Stomach (tissue), 9 donors: ENCODE results near the gene TRMT10C. TPM values are rescaled to one million over a fixed set of nuclear protein-coding genes. Genes with fewer than 3 reads are reported as not detected.
"Not testable (repeated sequence)": the region's sequence is repeated elsewhere in the genome, so short reads cannot be mapped to it uniquely, and the experiment has no call there.

Experiments used
- DNase-seq, 2 donors: peaks; one replicate each; pipeline versions ENCODE4 v3.0.0 to v3.0.0-alpha.2; 2013 to 2019
- H3K27ac ChIP-seq, 5 donors: fragments of 200-600 bp in 4 of 5; sonication (generic) in 4 of 5; one replicate each; pipeline ENCODE4 v1.5.1; 2013 to 2019; ENCODE audit warnings: mild to moderate bottlenecking in 1 of 5, moderate library complexity in 1 of 5
- H3K27me3 ChIP-seq, 3 donors: fragments of 200-600 bp; sonication (generic); one replicate each; pipeline ENCODE4 v1.5.1; 2017 to 2019; ENCODE audit warnings: mixed run types in 1 of 3
- H3K36me3 ChIP-seq, 4 donors: fragments of 200-600 bp; sonication (generic); 1 replicate in 3 of 4; 2 replicates in 1 of 4; pipeline ENCODE4 v1.5.1; 2016 to 2019
- H3K4me1 ChIP-seq, 4 donors: fragments of 200-600 bp; sonication (generic); one replicate each; pipeline ENCODE4 v1.5.1; 2016 to 2019
- H3K4me3 ChIP-seq, 4 donors: fragments of 200-600 bp; sonication (generic) in 3 of 4; one replicate each; pipeline ENCODE4 v1.5.1; 2016 to 2019; ENCODE audit warnings: mild to moderate bottlenecking in 1 of 4
- H3K9me3 ChIP-seq, 4 donors: fragments of 200-600 bp; sonication (generic); one replicate each; pipeline ENCODE4 v1.5.1; 2016 to 2019
- CTCF ChIP-seq, 7 experiments: fragments of 450-650 bp in 4 of 7; fragments of 200-600 bp in 3 of 7; sonication (generic) in 3 of 7; IDR thresholded peaks; one replicate each; pipeline ENCODE4 v1.5.1; 2016 to 2019; ENCODE audit warnings: antibody characterized with exemption in 7 of 7, control low read depth in 2 of 7, mild to moderate bottlenecking in 1 of 7
- EP300 ChIP-seq: sonication (generic); formaldehyde crosslinking; IDR thresholded peaks from one replicate; pipeline ENCODE4 v1.6.1; 2017; ENCODE audit warnings: antibody characterized with exemption
- POLR2A ChIP-seq, 4 donors: fragments of 450-650 bp; IDR thresholded peaks; one replicate each; pipeline ENCODE4 v1.6.1; 2016; ENCODE audit warnings: antibody characterized with exemption in 4 of 4, control low read depth in 2 of 4, mild to moderate bottlenecking in 1 of 4, moderate library complexity in 1 of 4
- POLR2AphosphoS5 ChIP-seq, 3 donors: sonication (generic); formaldehyde crosslinking; IDR thresholded peaks; one replicate each; pipeline ENCODE4 v1.6.1; 2016; ENCODE audit warnings: antibody characterized with exemption in 3 of 3
- WGBS, 5 donors: extraction: QIAGEN DNeasy Blood & Tissue Kit in 3 of 5; methylation state at CpG; one replicate each; pipeline versions ENCODE4 v1.1.5 to v1.1.7; 2013 to 2018; 5-methylcytosine and 5-hydroxymethylcytosine counted together
- intact Hi-C: fragments of 100-400 bp; cut with DNase I; formaldehyde crosslinking; loops from one replicate; pipeline ENCODE4 v1.15.1; 2023; ENCODE audit warnings: low total_unique reads
- polyA plus RNA-seq, 3 donors: library from polyadenylated mRNA; stranded (reverse); fragments of 200-250 nt; gene quantifications; one replicate each; pipeline ENCODE4 v1.2.3, GENCODE V29; 2013
- total RNA-seq, 5 donors: library from RNA; depleted of rRNA; stranded (reverse); fragments of >200 nt; gene quantifications; one replicate each; pipeline versions ENCODE4 v1.1.0 to v1.2.3, GENCODE V29; 2014 to 2016
- donor health status: healthy with polysubstance abuse.
- donor health status: Bipolar disorder and iron deficiency.
- donor health status: healthy.

The TRMT10C gene
- total and polyA plus RNA-seq, 8 donors, result 1.4 to 33.6 (median 14.2) TPM

DNA sequence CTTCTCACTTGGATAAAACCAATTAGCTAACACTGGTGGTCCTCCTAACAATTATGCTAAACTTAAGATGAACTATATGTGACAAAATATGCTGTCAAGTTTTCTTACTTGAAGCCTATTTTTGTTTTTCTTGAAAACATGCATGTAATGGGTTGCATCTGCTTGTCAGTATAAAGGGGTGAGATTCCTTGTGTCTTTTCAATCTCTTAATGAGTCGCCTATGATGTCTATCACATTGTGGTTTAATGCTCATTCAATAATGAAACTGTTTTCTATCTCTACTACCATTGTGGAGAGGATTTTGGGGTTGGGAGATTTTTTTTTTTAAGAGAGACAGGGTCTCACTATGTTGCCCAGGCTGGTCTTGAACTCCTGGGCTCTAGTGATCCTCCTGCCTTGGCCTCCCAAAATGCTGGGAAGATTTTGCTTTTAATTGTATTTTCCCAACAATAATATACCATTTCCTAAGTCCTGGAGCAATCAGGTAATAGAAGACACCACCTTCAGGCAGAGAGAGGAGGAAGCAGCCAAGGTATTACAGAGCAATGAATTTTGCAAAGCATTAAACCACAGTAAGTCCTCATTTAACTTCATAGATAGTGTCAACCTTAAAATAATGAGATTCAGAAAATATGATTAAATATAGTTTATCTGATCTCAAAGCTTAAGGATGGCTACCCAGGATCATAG, 17.4 kb upstream of the TRMT10C start:
- H3K27ac ChIP-seq, result no peak overlapping the region
- H3K4me3 ChIP-seq, result no peak overlapping the region
- no peaks in the 10 kb centered on the region for H3K9me3 ChIP-seq
- intact Hi-C loops, result no loop called here
- no peaks in the 10 kb centered on the region for H3K4me1 ChIP-seq
- WGBS, 5 donors, result 58 to 97% (median 80%) methylated on average over 1 of the region's 1 CpG
- no peak for DNase-seq
- H3K36me3 ChIP-seq, result no peaks in the 10 kb centered on the region
- H3K27me3 ChIP-seq, result no peaks in the 10 kb centered on the region
- TF ChIP-seq POLR2AphosphoS5 (IDR thresholded peaks at IDR 0.05) (no peak), CTCF (IDR thresholded peaks at IDR 0.05) (no peak), POLR2A (IDR thresholded peaks at IDR 0.05) (no peak), EP300 (no peak)

- Histone ChIP-seq H3K9me3 (no peaks in the 10 kb centered on the region), H3K4me3 (no peak overlapping the region), H3K36me3 (no peaks in the 10 kb centered on the region), H3K27ac (no peak overlapping the region), H3K27me3 (no peaks in the 10 kb centered on the region), H3K4me1 (no peaks in the 10 kb centered on the region)
- DNase-seq, result no peak
- TF ChIP-seq POLR2A (IDR thresholded peaks at IDR 0.05) (no peak), CTCF (IDR thresholded peaks at IDR 0.05) (no peak), EP300 (no peak), POLR2AphosphoS5 (IDR thresholded peaks at IDR 0.05) (no peak)
- 60 to 79% (median 68%) methylated on average over 2 of the region's 2 CpGs for WGBS, 5 donors
- intact Hi-C loops, result no loop called here
These were observed 13.1 kb upstream of the TRMT10C start for GRCh38 chr3:101548527-101549105.

DNA sequence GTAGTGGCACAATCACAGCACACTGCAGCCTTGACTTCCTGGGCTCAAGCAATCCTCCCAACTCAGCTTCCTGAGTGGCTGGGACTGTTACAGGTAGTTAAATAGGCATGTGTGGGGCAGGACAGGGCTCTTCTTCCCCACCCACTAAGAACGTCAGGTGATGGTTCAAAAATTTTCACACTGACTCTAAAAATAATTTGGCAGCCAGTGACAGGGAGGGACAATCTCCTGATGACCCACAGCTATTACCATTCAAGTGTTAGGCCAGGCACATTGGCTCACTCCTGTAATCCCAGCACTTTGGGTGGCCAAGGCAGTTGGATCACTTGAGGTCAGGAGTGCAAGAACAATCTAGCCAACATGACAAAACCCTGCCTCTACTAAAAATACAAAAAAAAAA, 12.2 kb upstream of the TRMT10C start:
- Histone ChIP-seq H3K27me3 (no peaks in the 10 kb centered on the region), H3K9me3 (no peaks in the 10 kb centered on the region), H3K27ac (no peak overlapping the region), H3K4me1 (no peaks in the 10 kb centered on the region), H3K36me3 (no peaks in the 10 kb centered on the region), H3K4me3 (no peak overlapping the region)
- DNase-seq, result no peak
- intact Hi-C loops, result no loop called here
- TF ChIP-seq POLR2AphosphoS5 (IDR thresholded peaks at IDR 0.05), result no peak
- no peak for TF ChIP-seq POLR2A (IDR thresholded peaks at IDR 0.05)
- no peak for TF ChIP-seq EP300
- no peak for TF ChIP-seq CTCF (IDR thresholded peaks at IDR 0.05)
- 38 to 77% (median 74%) methylated on average over 1 of the region's 1 CpG for WGBS, 5 donors

- H3K27me3 ChIP-seq, result peaks cover 0 to 10% (median 0%) of the 10 kb centered on the region in 3 donors
- not testable (repeated sequence) for H3K9me3 ChIP-seq
These were observed 10.1 kb upstream of the TRMT10C start for GRCh38 chr3:101551359-101552081.

DNA sequence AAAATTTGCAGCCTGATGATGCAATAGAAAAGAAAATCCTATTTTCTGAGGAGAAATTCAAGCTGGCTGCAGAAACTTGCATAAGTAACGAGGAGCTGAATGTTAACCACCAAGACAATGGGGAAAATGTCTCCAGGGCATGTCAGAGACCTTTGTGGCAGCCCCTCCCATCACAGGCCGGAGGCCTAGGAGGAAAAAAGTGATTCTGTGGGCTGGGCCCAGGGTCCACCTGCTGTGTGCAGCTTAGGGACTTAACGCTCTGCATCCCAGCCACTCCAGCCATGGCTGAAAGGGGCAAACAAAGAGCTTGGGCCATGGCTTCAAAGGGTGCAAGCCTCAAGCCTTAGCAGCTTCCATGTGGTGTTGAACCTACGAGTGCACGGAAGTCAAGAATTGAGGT, 8.3 kb upstream of the TRMT10C start:
- H3K27ac ChIP-seq, DNase-seq, intact Hi-C loops, H3K4me1 ChIP-seq, H3K36me3 ChIP-seq, H3K9me3 ChIP-seq, H3K4me3 ChIP-seq: not testable (repeated sequence)
- WGBS, 5 donors, result 79 to 86% (median 82%) methylated on average over 5 of the region's 5 CpGs
- H3K27me3 ChIP-seq, result peaks cover 0 to 28% (median 0%) of the 10 kb centered on the region in 3 donors

More at GRCh38 chr3:101551359-101552081, 10.1 kb upstream of the TRMT10C start:
- 89 to 97% (median 94%) methylated on average over 26 to 50 of the region's 50 CpGs for WGBS, 5 donors
- DNase-seq, H3K27ac ChIP-seq, H3K36me3 ChIP-seq, H3K4me1 ChIP-seq, intact Hi-C loops, H3K4me3 ChIP-seq: not testable (repeated sequence)
